AG20443 (cell line): ENCODE measurements around the gene ATP4A.

ENCODE experiments used
- DNase-seq: peaks from one replicate; pipeline ENCODE4 v3.0.0; 2012; ENCODE audit warnings: low spot score, mixed read lengths

ATP4A gene

GRCh38 chr19:35565016-35565856, 1.8 kb upstream of the ATP4A start:
- no peak for DNase-seq

DNA sequence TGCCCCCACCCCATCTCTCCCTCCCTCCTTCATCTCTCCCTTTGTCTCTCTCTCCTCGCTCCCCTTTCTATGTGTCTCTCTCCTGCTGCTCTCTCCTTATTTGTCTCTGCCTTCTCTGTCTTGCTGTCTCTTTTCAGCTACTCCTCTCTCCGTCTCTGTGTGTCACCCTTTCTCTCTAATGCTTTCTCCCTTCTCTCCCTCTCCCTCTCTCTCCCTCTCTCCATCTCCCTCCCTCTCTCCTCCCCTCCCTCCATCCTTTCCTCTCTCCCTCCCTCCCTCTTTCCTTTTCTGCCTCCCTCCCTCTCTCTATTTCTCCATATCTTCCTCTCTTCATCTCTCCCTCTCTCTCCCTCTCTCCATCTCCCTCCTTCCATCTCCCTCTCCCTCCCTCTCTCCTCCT, 682 bp downstream of the ATP4A start:
- no peak for DNase-seq

GRCh38 chr19:35562336-35562735, 1.1 kb downstream of the ATP4A start:
- DNase-seq: no peak

GRCh38 chr19:35561436-35561835, 2.0 kb downstream of the ATP4A start:
- DNase-seq: no peak

- DNase-seq: no peak
Measured at GRCh38 chr19:35560677-35561076, 2.8 kb downstream of the ATP4A start.

GRCh38 chr19:35560271-35560670, 3.2 kb downstream of the ATP4A start:
- no peak for DNase-seq

DNA sequence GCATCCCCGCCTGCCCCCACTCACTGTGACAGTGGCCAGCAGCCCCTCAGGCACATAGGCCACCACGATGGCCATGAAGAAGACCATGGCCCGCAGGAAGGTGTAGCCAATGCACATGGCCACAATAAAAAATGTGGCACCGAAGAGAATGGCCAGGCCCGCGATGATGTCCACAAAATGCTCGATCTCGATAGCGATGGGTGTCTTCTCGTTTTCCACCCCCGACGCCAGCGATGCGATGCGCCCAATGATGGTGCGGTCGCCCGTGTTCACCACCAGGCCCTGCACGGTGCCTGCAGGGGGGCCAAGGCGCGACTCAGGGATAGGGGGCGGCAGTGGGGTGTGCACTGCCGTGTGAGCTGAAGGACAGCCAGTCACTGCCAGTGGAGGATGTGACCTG, 3.7 kb downstream of the ATP4A start:
- no peak for DNase-seq

DNA sequence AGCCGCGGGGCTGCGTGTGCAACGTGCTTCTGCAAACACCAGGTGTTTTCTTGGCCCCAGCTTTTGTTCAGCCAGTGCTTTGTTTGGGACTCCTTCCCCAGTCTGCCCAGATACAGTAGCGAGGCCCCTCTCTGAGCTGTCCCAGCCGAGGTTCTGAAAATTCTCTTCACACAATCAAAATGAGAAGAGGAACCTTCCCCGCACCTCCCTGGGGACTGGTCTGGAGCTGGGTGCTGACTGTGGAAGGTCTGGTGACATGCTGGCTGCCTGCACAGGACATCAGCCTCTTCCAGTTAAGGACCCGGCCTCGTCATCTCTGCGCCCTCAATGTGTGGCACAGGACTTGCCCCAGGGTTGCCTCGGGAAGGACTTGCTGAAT, 4.2 kb downstream of the ATP4A start:
- no peak for DNase-seq

GRCh38 chr19:35558400-35559280, 4.8 kb downstream of the ATP4A start:
- no peak for DNase-seq

- DNase-seq: peak; percentile 74
Measured at GRCh38 chr19:35557539-35558399, 5.7 kb downstream of the ATP4A start.

GRCh38 chr19:35556846-35557538, 6.5 kb downstream of the ATP4A start:
- DNase-seq: no peak

DNA sequence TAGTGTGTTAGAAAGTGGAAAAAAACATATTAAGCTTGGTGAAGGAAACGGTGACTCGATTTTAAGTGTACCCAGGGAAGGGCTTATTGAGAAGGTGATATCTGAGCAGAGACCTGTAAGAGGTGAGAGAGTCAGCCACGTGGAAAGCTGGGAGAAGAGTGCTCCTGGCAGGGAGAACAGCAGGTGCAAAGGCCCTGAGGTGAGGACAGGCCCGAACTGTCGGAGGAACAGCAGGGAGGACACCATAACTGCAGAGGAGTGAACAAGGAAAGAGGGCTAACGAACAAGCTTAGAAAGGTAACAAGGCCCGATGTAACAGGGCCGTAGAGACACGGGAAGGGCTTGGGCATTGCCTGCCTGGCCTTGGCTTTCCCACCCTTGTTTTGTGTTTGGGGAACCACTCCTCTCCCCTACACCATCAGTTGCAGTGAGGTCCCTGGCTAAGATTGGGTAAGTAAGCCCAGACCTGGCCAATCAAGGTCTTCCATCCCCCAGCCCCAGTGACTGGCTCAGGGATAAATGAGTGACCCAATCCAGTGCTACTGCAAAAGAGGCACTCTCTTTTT, 7.3 kb downstream of the ATP4A start:
- no peak for DNase-seq

GRCh38 chr19:35555301-35556005, 8.0 kb downstream of the ATP4A start:
- DNase-seq: peak; percentile 40

GRCh38 chr19:35554076-35554475, 9.4 kb downstream of the ATP4A start:
- no peak for DNase-seq

DNA sequence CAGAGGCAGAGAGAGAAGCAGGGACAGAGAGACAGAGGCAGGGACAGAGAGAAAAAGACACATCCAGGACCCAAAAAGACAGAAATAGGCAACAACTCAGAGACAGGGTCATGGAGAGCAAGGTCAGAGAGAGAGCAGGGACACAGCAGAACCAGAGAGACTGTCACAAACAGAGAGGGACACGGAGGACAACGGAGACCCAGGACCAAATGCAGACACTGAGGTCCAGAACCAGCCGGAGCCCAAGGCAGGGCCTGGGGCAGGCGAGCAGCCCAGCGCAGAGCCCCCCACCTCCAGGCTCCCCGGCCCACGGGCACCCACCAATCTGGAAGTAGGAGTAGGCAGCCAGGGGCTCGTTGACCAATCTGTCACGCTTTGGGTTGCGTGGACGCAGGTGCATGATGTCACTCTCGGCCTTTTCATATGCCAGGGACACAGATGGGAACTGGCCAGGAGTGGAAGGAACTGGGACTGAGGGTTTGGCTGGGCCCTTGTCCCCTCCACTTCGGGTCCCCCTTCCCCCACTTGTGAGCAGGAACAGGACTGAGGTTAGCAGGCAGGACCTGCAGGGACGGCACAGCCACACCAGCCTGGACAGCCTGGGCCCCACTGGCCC, 10.0 kb downstream of the ATP4A start:
- DNase-seq: no peak

DNA sequence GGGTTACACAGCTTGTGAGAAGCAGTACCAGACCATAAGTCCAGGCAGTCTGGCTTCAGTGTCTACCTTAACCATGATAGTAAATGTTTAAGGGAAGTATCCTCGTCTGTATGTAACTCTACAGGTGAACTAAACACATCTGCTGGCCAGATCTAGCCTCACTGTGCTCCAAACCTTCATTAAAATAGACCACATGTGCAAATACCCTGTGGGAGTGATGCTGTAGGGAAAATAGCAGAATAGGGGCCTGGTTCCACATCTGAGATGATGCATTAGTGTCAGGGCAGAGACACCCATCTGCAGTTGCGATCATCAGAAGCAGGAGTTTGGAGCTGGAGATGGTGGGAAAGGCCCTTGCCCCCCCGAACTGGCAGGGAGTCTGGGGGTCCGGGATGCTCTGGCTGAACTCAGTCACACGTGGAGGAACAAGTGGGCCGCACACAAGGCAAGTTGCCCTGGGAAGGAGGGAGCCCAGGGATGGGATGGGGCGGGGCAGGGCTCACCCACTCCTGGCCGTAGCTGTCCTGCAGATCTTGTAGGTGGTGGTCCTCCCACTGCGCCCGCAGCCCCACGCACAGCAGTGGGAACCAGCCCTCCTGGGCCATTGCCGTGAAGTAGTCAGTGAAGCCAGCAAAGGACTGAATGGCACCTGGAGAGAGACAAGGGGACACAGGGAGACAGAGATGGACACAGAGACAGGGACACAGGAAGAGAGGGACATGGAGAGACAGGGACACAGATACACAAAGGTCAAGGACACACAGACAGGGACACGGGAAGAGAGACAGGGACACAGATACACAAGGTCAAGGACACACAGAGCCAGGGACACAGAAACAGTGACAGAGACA, 10.7 kb downstream of the ATP4A start:
- no peak for DNase-seq

DNA sequence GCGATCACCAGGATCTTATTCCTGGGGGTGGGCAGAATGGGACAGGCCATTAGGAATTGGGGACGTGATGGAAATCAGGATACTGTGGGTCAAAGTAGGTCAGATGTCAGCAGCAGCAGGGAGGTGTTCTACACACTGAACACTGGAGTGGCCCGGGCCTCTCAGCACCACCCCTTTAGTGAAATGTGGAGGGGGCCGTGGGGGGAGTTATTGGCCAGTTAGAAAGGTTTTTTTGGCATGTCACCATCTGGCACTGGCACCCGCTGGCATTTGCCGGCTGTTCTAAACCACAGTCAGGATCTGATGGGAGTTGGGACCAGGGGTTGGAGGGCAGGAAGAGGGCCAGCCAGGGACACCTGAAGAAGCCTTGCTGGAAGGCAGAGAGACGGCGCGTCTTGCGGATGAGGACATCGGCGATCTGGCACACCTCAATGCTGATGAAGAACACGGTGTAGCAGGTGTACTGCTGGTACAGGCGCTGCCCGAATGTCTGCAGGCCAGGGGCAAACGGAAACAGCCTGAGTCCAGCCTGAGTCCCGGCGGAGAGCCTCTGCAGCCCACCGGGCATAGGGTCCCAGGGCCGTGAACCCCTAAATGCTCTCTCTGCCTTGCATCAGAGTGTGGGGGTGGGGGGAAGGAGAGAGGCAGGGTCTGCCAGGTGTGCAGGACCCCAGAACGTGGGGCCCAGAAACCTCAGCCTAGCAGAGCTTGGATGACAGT, 12.2 kb downstream of the ATP4A start:
- DNase-seq: no peak

DNA sequence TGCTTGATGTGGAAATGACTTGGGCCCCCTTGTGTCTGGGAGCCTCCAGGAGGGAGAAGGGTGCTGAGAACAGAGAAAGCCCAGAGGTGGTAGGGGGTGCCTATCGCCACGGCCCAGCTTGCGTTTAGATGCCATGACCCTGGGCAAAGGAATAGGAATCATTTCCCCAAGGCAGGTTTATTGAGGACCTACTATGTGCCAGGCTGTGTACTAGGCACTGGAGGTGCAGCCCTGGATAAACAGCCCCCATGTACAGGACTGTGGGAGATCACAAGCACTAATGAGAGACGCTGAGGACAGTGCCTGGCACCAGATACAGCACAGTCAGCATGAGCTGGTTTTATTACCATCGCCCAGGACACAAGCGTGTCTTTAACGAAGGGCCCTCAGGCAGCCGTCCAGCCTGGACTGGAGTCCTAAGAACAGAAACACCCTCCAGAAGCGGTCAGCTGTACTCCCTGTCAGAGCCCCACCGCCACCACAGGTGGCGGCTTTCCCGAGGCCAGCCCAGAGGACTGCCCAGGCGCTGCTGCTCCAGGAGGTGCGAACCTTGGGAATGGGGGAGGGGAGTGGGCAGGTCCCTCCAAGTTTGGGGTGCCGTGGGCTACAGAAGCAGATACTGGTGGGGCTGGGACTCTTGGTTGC, 13.5 kb downstream of the ATP4A start:
- no peak for DNase-seq
